ENCODE measurements around the gene DNAH3. TPM values are rescaled to one million over a fixed set of nuclear protein-coding genes. Genes with fewer than 3 reads are reported as not detected.
A peak's percentile ranks its signal among the peaks of the same experiment; 100 is the strongest.

The DNAH3 gene
- polyA plus RNA-seq, 2 of the 4 experiments (the other 2 are of a cell fraction): 0.37 to 0.81 TPM

DNA sequence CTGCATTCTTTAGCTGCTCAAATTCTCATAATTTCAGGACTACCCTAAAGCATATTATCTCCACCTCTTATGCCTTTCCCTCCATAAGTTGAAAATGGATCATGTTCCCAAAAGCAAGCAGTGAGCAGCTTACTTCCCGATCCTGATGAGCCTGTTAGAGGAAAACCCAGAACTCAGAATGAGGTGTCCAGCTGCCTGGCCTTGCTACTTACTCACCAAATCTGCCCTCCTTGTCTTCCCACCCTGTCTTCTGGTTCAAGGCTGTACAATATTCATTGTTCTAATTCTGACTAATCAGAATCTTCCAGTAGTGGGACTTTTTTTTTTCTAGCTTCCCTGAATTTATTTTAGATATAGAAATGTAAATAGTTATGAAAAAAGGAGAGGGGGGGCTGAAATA lies 239.3 kb downstream of the DNAH3 start:
- no peak for DNase-seq (ENCODE audit: low read depth in 1 of 2, low spot score in 1 of 2)
- WGBS (ENCODE audit: missing lambda C conversion rate): 33% methylated on average over 1 of the region's 1 CpG
- Histone ChIP-seq H3K4me1 (peaks cover 40% of the 10 kb centered on the region), H3K4me2 (peak overlapping the region; percentile 61), H3K27ac (peak overlapping the region; percentile 67 to 71), H3K4me3 (no peak overlapping the region), H3K9me3 (no peaks in the 10 kb centered on the region)
- ATAC-seq: no peak
- CTCF ChIA-PET: interaction anchor here (0.6 to 3.2 kb wide), 3 partner anchors 27 to 245 kb away, joined by 3 to 10 read pairs (median 4); no protein-coding TSS in a partner anchor
- TF ChIP-seq, protein P1, sequence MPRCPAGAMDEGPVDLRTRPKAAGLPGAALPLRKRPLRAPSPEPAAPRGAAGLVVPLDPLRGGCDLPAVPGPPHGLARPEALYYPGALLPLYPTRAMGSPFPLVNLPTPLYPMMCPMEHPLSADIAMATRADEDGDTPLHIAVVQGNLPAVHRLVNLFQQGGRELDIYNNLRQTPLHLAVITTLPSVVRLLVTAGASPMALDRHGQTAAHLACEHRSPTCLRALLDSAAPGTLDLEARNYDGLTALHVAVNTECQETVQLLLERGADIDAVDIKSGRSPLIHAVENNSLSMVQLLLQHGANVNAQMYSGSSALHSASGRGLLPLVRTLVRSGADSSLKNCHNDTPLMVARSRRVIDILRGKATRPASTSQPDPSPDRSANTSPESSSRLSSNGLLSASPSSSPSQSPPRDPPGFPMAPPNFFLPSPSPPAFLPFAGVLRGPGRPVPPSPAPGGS (IDR thresholded peaks at IDR 0.05): no peak
- no peak for TF ChIP-seq NR3C1 (IDR thresholded peaks at IDR 0.05)
- TF ChIP-seq, protein P2, sequence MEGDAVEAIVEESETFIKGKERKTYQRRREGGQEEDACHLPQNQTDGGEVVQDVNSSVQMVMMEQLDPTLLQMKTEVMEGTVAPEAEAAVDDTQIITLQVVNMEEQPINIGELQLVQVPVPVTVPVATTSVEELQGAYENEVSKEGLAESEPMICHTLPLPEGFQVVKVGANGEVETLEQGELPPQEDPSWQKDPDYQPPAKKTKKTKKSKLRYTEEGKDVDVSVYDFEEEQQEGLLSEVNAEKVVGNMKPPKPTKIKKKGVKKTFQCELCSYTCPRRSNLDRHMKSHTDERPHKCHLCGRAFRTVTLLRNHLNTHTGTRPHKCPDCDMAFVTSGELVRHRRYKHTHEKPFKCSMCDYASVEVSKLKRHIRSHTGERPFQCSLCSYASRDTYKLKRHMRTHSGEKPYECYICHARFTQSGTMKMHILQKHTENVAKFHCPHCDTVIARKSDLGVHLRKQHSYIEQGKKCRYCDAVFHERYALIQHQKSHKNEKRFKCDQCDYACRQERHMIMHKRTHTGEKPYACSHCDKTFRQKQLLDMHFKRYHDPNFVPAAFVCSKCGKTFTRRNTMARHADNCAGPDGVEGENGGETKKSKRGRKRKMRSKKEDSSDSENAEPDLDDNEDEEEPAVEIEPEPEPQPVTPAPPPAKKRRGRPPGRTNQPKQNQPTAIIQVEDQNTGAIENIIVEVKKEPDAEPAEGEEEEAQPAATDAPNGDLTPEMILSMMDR (IDR thresholded peaks at IDR 0.05): no peak
- no peak for TF ChIP-seq NPAS2 (CRISPR knock-in tag; IDR thresholded peaks at IDR 0.05; ENCODE audit: borderline replicate concordance)
- TF ChIP-seq MAZ (IDR thresholded peaks at IDR 0.05; ENCODE audit: borderline replicate concordance, low read depth, low read length): no peak
- TF ChIP-seq, protein P3, sequence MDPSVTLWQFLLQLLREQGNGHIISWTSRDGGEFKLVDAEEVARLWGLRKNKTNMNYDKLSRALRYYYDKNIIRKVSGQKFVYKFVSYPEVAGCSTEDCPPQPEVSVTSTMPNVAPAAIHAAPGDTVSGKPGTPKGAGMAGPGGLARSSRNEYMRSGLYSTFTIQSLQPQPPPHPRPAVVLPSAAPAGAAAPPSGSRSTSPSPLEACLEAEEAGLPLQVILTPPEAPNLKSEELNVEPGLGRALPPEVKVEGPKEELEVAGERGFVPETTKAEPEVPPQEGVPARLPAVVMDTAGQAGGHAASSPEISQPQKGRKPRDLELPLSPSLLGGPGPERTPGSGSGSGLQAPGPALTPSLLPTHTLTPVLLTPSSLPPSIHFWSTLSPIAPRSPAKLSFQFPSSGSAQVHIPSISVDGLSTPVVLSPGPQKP (IDR thresholded peaks at IDR 0.05; ENCODE audit: low read depth, low read length): no peak
- TF ChIP-seq CHD2 (IDR thresholded peaks at IDR 0.05; ENCODE audit: low read length, partially characterized antibody): no peak
- TF ChIP-seq, protein P4, sequence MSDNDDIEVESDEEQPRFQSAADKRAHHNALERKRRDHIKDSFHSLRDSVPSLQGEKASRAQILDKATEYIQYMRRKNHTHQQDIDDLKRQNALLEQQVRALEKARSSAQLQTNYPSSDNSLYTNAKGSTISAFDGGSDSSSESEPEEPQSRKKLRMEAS (IDR thresholded peaks at IDR 0.05): no peak
- TF ChIP-seq TP53 (CRISPR knock-in tag; IDR thresholded peaks at IDR 0.05): no peak
- TF ChIP-seq FOXS1 (CRISPR knock-in tag; IDR thresholded peaks at IDR 0.05): no peak
- TF ChIP-seq, protein P5, sequence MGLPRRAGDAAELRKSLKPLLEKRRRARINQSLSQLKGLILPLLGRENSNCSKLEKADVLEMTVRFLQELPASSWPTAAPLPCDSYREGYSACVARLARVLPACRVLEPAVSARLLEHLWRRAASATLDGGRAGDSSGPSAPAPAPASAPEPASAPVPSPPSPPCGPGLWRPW (IDR thresholded peaks at IDR 0.05): no peak
- no peak for TF ChIP-seq KDM1A (IDR thresholded peaks at IDR 0.05; ENCODE audit: low read depth)
- TF ChIP-seq HOXA7 (CRISPR knock-in tag; IDR thresholded peaks at IDR 0.05): no peak
- TF ChIP-seq CBX8 (IDR thresholded peaks at IDR 0.05): no peak
- TF ChIP-seq FOSB (CRISPR knock-in tag; IDR thresholded peaks at IDR 0.05): no peak
- TF ChIP-seq MAFK (IDR thresholded peaks at IDR 0.05; ENCODE audit: partially characterized antibody): no peak
- no peak for TF ChIP-seq ZFP36 (IDR thresholded peaks at IDR 0.05; ENCODE audit: borderline replicate concordance, partially characterized antibody)
- TF ChIP-seq JUN (IDR thresholded peaks at IDR 0.05): no peak
- no peak for TF ChIP-seq TFCP2L1 (CRISPR knock-in tag; IDR thresholded peaks at IDR 0.05)
- FAIRE-seq: no peak
- POLR2A ChIA-PET: interaction anchor here (0.6 to 0.8 kb wide), 2 partner anchors 8 to 9 kb away, joined by 3 read pairs; no protein-coding TSS in a partner anchor

DNA sequence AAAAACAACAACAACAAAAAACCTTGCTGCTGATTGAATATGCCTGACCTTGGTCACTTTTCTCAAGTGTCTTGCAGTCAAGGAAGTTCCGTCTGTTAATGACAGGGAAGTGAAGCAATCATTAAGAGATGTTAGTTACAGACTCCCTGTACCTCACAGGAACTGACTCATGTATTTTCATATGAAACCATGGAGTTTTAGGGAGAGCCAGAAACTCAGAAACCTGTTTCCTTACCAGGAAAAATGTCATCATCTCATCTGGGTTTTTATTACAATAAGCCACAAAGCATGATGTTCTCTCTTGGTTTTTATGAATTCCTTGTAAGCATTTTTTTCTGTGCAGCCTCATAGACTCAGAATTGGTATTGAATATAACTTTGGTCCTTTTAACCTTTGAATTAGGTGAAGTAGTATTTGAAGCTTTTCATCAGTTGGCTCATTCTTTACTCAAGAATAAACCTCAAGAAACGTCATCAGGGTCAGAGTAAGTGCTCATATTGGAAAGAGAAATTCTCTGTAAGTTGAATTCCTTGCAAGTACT lies 239.8 kb downstream of the DNAH3 start:
- peak overlapping the region; percentile 61 for H3K4me2 ChIP-seq
- no peak for TF ChIP-seq RCOR1 (IDR thresholded peaks at IDR 0.05; ENCODE audit: low read depth, low read length)
- TF ChIP-seq CEBPB (IDR thresholded peaks at IDR 0.05): peak; percentile 52 to 59; a peak in 3 of 4 replicates
- TF ChIP-seq RAD21 (conservative IDR thresholded peaks at IDR 0.05 in 1 of 2, IDR thresholded peaks at IDR 0.05 in 1 of 2): no peak
- peak; percentile 3 for TF ChIP-seq MAFK (IDR thresholded peaks at IDR 0.05; ENCODE audit: partially characterized antibody)
- TF ChIP-seq FOSL2 (IDR thresholded peaks at IDR 0.05): no peak
- peak; percentile 48; the same call in 1 of the 2 replicates for TF ChIP-seq FOSL2 (CRISPR knock-in tag; IDR thresholded peaks at IDR 0.05)
- no peak for TF ChIP-seq SREBF2 (IDR thresholded peaks at IDR 0.05)
- peaks cover 45% of the 10 kb centered on the region for H3K4me1 ChIP-seq
- ChIA-PET CTCF (interaction anchor here (0.6 to 3.2 kb wide), 3 partner anchors 27 to 246 kb away, joined by 3 to 10 read pairs (median 4); no protein-coding TSS in a partner anchor), POLR2A (interaction anchor here (0.6 to 1.2 kb wide), 2 partner anchors 9 to 11 kb away, joined by 3 to 4 read pairs; partner anchors contain the start of genes DCUN1D3 and LYRM1)
- DNase-seq (ENCODE audit: low read depth in 1 of 2, low spot score in 1 of 2) (peak in 1 of 2 experiments; percentile 57), ATAC-seq (peak; percentile 52 to 71; a peak in 5 of 6 replicates), FAIRE-seq (peak; percentile 36)
- peak overlapping the region; percentile 67 to 71 for H3K27ac ChIP-seq
- 28% methylated on average over 2 of the region's 2 CpGs for WGBS (ENCODE audit: missing lambda C conversion rate)
- H3K9me3 ChIP-seq: no peaks in the 10 kb centered on the region
- H3K4me3 ChIP-seq: no peak overlapping the region
